SU-DHL-6 (cell line): ENCODE results near the gene PTGDS.

Experiments used
- H2AFZ ChIP-seq: fragments of 200-600 bp; sonication (generic); 2 replicates; pipeline ENCODE4 v1.6.1; 2014; ENCODE audit warnings: low read depth, mild to moderate bottlenecking, moderate library complexity, mixed read lengths, antibody characterized with exemption, low read length; ENCODE audit not compliant: severe bottlenecking
- H3F3A ChIP-seq: fragments of 200-600 bp; shearing (Covaris generic); 2 replicates; pipeline ENCODE4 v1.6.0; 2016; ENCODE audit warnings: antibody characterized with exemption, mild to moderate bottlenecking; ENCODE audit not compliant: insufficient read depth
- H3K27ac ChIP-seq: fragments of 200-600 bp; sonication (generic); 2 replicates; pipeline ENCODE4 v1.5.1; 2016; ENCODE audit warnings: low read depth, mild to moderate bottlenecking, low read length, moderate library complexity, mixed read lengths
- H3K27me3 ChIP-seq: fragments of 200-600 bp; sonication (generic), shearing (Covaris generic); 2 replicates; pipeline ENCODE4 v1.6.0; 2014; ENCODE audit warnings: mild to moderate bottlenecking, low read length
- H3K36me3 ChIP-seq: fragments of 200-600 bp; sonication (generic); 2 replicates; pipeline ENCODE4 v1.6.1; 2014; ENCODE audit warnings: mild to moderate bottlenecking, low read length, mixed read lengths
- H3K4me2 ChIP-seq: fragments of 300-600, 200-600 bp; shearing (Covaris generic), sonication (generic); 2 replicates; pipeline ENCODE4 v1.6.0; 2014; ENCODE audit warnings: low read length, low read depth, mild to moderate bottlenecking; ENCODE audit not compliant: poor library complexity, severe bottlenecking
- H3K4me3 ChIP-seq: fragments of 200-600 bp; sonication (generic); 2 replicates; pipeline ENCODE4 v1.5.1; 2014; ENCODE audit warnings: antibody characterized with exemption, low read length, mild to moderate bottlenecking, mixed read lengths; ENCODE audit not compliant: insufficient read depth, poor library complexity, severe bottlenecking
- H3K79me2 ChIP-seq: fragments of 200-600 bp; sonication (generic); 2 replicates; pipeline ENCODE4 v1.6.1; 2014; ENCODE audit warnings: mild to moderate bottlenecking, low read length, moderate library complexity; ENCODE audit not compliant: insufficient read depth
- H3K9ac ChIP-seq: fragments of 200-600 bp; sonication (generic); 2 replicates; pipeline ENCODE4 v1.7.0; 2014; ENCODE audit warnings: mild to moderate bottlenecking, low read length
- H3K9me2 ChIP-seq: fragments of 200-600 bp; sonication (generic); replicated peaks from 2 replicates; pipeline ENCODE4 v1.6.1; 2014; ENCODE audit warnings: low read length; ENCODE audit not compliant: insufficient read depth
- H3K9me3 ChIP-seq: fragments of 200-600 bp; sonication (generic); 2 replicates; pipeline ENCODE4 v1.6.1; 2014; ENCODE audit warnings: low read length, mixed read lengths; ENCODE audit not compliant: insufficient read depth
- H4K20me1 ChIP-seq: fragments of 200-600 bp; sonication (generic); 2 replicates; pipeline ENCODE4 v1.6.1; 2014; ENCODE audit warnings: low read depth, mild to moderate bottlenecking, antibody characterized with exemption, low read length, moderate library complexity, mixed read lengths
- CTCF ChIP-seq: fragments of 200-600 bp; sonication (generic); IDR thresholded peaks from one replicate; pipeline ENCODE4 v1.5.1; 2017; ENCODE audit warnings: antibody characterized with exemption, mild to moderate bottlenecking, low read length, moderate library complexity; ENCODE audit not compliant: insufficient read depth, poor library complexity, severe bottlenecking
- EZH2phosphoT487 ChIP-seq: fragments of 200-600 bp; sonication (generic), shearing (Covaris generic); conservative IDR thresholded peaks from 2 replicates; pipeline ENCODE4 v1.6.1; 2018; ENCODE audit warnings: mild to moderate bottlenecking, antibody characterized with exemption, low read length, moderate library complexity, mixed read lengths

The PTGDS gene

GRCh38 chr9:136979769-136980587 lies 2.7 kb downstream of the PTGDS start:
- Histone ChIP-seq H3K36me3 (no peaks in the 10 kb centered on the region), H3K9me3 (no peaks in the 10 kb centered on the region), H3K9ac (no peak overlapping the region), H2AFZ (no peak overlapping the region), H3K4me3 (no peak overlapping the region), H3K9me2 (no peaks in the 10 kb centered on the region), H4K20me1 (no peaks in the 10 kb centered on the region), H3K27ac (no peak overlapping the region), H3K79me2 (no peaks in the 10 kb centered on the region), H3K4me2 (no peak overlapping the region), H3F3A (no peaks in the 10 kb centered on the region), H3K27me3 (no peaks in the 10 kb centered on the region)
- TF ChIP-seq EZH2phosphoT487 (no peak), CTCF (no peak)

- Histone ChIP-seq H3K27me3 (no peaks in the 10 kb centered on the region), H3K4me2 (no peak overlapping the region), H3K9ac (no peak overlapping the region), H3K9me2 (no peaks in the 10 kb centered on the region), H3K36me3 (no peaks in the 10 kb centered on the region), H3K27ac (no peak overlapping the region), H2AFZ (no peak overlapping the region), H3K4me3 (no peak overlapping the region), H3F3A (no peaks in the 10 kb centered on the region), H3K79me2 (no peaks in the 10 kb centered on the region), H3K9me3 (no peaks in the 10 kb centered on the region), H4K20me1 (no peaks in the 10 kb centered on the region)
- TF ChIP-seq EZH2phosphoT487 (no peak), CTCF (no peak)
Measured at GRCh38 chr9:136980669-136981478, 3.6 kb downstream of the PTGDS start.

- H3K36me3 ChIP-seq = no peaks in the 10 kb centered on the region
- no peaks in the 10 kb centered on the region for H3K27me3 ChIP-seq
- H2AFZ ChIP-seq = no peak overlapping the region
- no peaks in the 10 kb centered on the region for H3K9me2 ChIP-seq
- H3K27ac ChIP-seq = no peak overlapping the region
- no peak overlapping the region for H3K9ac ChIP-seq
- no peak overlapping the region for H3K4me2 ChIP-seq
- TF ChIP-seq EZH2phosphoT487 (no peak), CTCF (no peak)
- H3K9me3 ChIP-seq = no peaks in the 10 kb centered on the region
- H3K79me2 ChIP-seq = no peaks in the 10 kb centered on the region
- H3K4me3 ChIP-seq = no peak overlapping the region
- no peaks in the 10 kb centered on the region for H4K20me1 ChIP-seq
- H3F3A ChIP-seq = no peaks in the 10 kb centered on the region
Measured at GRCh38 chr9:136981588-136982231, 4.4 kb downstream of the PTGDS start.
